ENCODE data around the gene KIRREL3.

The KIRREL3 gene

GRCh38 chr11:126528075-126528474, 472.5 kb downstream of the KIRREL3 start:
- no peak for DNase-seq (ENCODE audit: low read depth)

- DNase-seq (ENCODE audit: low read depth), result no peak
These were observed 472.9 kb downstream of the KIRREL3 start for GRCh38 chr11:126527651-126528050.

- no peak for DNase-seq (ENCODE audit: low read depth)
These were observed 474.1 kb downstream of the KIRREL3 start for GRCh38 chr11:126526471-126526870.

GRCh38 chr11:126525702-126526101, 474.9 kb downstream of the KIRREL3 start:
- no peak for DNase-seq (ENCODE audit: low read depth)

GRCh38 chr11:126525216-126525615, 475.4 kb downstream of the KIRREL3 start:
- DNase-seq (ENCODE audit: low read depth), result no peak

- DNase-seq (ENCODE audit: low read depth), result no peak
These were observed 476.9 kb downstream of the KIRREL3 start for GRCh38 chr11:126523441-126524205.

GRCh38 chr11:126522606-126523005, 478.0 kb downstream of the KIRREL3 start:
- DNase-seq (ENCODE audit: low read depth), result no peak

- no peak for DNase-seq (ENCODE audit: low read depth)
These were observed 478.4 kb downstream of the KIRREL3 start for GRCh38 chr11:126522152-126522551.

GRCh38 chr11:126521196-126521595, 479.4 kb downstream of the KIRREL3 start:
- DNase-seq (ENCODE audit: low read depth), result no peak

- DNase-seq (ENCODE audit: low read depth), result no peak
These were observed 480.5 kb downstream of the KIRREL3 start for GRCh38 chr11:126519764-126520734.

- no peak for DNase-seq (ENCODE audit: low read depth)
These were observed 481.4 kb downstream of the KIRREL3 start for GRCh38 chr11:126518972-126519690.

GRCh38 chr11:126518071-126518971, 482.2 kb downstream of the KIRREL3 start:
- DNase-seq (ENCODE audit: low read depth), result no peak

GRCh38 chr11:126515501-126515900, 485.1 kb downstream of the KIRREL3 start:
- DNase-seq (ENCODE audit: low read depth), result no peak

GRCh38 chr11:126514061-126514693, 486.4 kb downstream of the KIRREL3 start:
- DNase-seq (ENCODE audit: low read depth), result peak; percentile 12

- DNase-seq (ENCODE audit: low read depth), result no peak
These were observed 487.5 kb downstream of the KIRREL3 start for GRCh38 chr11:126512741-126513715.

GRCh38 chr11:126512251-126512650, 488.3 kb downstream of the KIRREL3 start:
- DNase-seq (ENCODE audit: low read depth), result no peak

GRCh38 chr11:126511475-126512115, 489.0 kb downstream of the KIRREL3 start:
- no peak for DNase-seq (ENCODE audit: low read depth)

- no peak for DNase-seq (ENCODE audit: low read depth)
These were observed 489.8 kb downstream of the KIRREL3 start for GRCh38 chr11:126510621-126511370.
